ENCODE results near the gene INTS7.
A peak's percentile ranks its signal among the peaks of the same experiment; 100 is the strongest.

GRCh38 chr1:212034516-212035122 is 738 bp downstream of the INTS7 start:
- TF ChIP-seq CTCF (IDR thresholded peaks at IDR 0.05; ENCODE audit: low read depth, low read length) (peak; percentile 49), POLR2A (IDR thresholded peaks at IDR 0.05; ENCODE audit: extremely low read depth, insufficient read length) (no peak)
- TF ChIP-seq, protein P1, sequence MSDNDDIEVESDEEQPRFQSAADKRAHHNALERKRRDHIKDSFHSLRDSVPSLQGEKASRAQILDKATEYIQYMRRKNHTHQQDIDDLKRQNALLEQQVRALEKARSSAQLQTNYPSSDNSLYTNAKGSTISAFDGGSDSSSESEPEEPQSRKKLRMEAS (IDR thresholded peaks at IDR 0.05; ENCODE audit: low read depth, low read length): no peak
